GM12878 (cell line): ENCODE results near the gene PARVA. TPM values are rescaled to one million over a fixed set of nuclear protein-coding genes. Genes with fewer than 3 reads are reported as not detected.

Experiments
- ATAC-seq: fragments of 200-7000 bp; cut with Tn5 transposase; 3 replicates; pipeline ENCODE4 v1.9.1; 2020; ENCODE audit warnings: mild to moderate bottlenecking, moderate library complexity
- BruUV-seq: library from RNA; stranded (reverse); fragments of 400-500 nt; replicated peaks from 2 replicates; lab custom pipeline; 2021; lab: Mats Ljungman, UMichigan
- CTCF ChIA-PET: fragments of 300-600 bp; sonication (Branson Sonifier 250); formaldehyde crosslinking; extraction: SDS; loops from one replicate; lab custom pipeline; 2021; ENCODE audit warnings: inconsistent platforms; lab: Yijun Ruan, JAX
- POLR2A ChIA-PET: fragments of 350-600 bp; formaldehyde crosslinking; extraction: SDS; loops from one replicate; lab custom pipeline; 2021; ENCODE audit warnings: inconsistent platforms; lab: Charles Lee
- RAD21 ChIA-PET: fragments of 300-600 bp; sonication (Branson Sonifier 250); formaldehyde crosslinking; loops from one replicate; lab custom pipeline; 2023; ENCODE audit warnings: antibody characterized with exemption; ENCODE audit not compliant: unreplicated experiment; lab: Charles Lee
- SMC1A ChIA-PET: fragments of 300-600 bp; sonication (Branson Sonifier 250); formaldehyde crosslinking; loops from one replicate; lab custom pipeline; 2023; ENCODE audit not compliant: unreplicated experiment, uncharacterized antibody; lab: Charles Lee
- DNase-seq: peaks from one replicate; pipeline ENCODE4 v3.0.0-alpha.2; 2011; ENCODE audit warnings: low read depth, low spot score
- FAIRE-seq: peaks from 3 replicates; lab custom pipeline; 2011; peaks lifted over from hg19 to GRCh38; lab: Jason Lieb, UNC
- H2AFZ ChIP-seq: 2 replicates; pipeline ENCODE4 v1.6.0; 2011; ENCODE audit warnings: low read depth, low read length, control low read depth; ENCODE audit not compliant: control insufficient read depth
- H3K27ac ChIP-seq: 2 replicates; pipeline ENCODE4 v1.5.1; 2011; ENCODE audit warnings: control low read depth; ENCODE audit not compliant: control insufficient read depth, insufficient read depth
- H3K27me3 ChIP-seq, 2 experiments: replicated peaks in 1 of 2; 2 replicates each; pipeline versions ENCODE4 v1.6.0 to v1.6.1; 2011; ENCODE audit warnings: low read length in 1 of 2; ENCODE audit not compliant: control insufficient read depth in 2 of 2, insufficient read depth in 2 of 2
- H3K36me3 ChIP-seq, 2 experiments: 2 replicates each; pipeline ENCODE4 v1.5.1; 2011; ENCODE audit warnings: low read length in 1 of 2; ENCODE audit not compliant: control insufficient read depth in 2 of 2, insufficient read depth in 2 of 2
- H3K4me1 ChIP-seq: 2 replicates; pipeline ENCODE4 v1.6.1; 2011; ENCODE audit warnings: mild to moderate bottlenecking, low read length, moderate library complexity, mixed read lengths; ENCODE audit not compliant: control insufficient read depth, insufficient read depth
- H3K4me2 ChIP-seq: 2 replicates; pipeline ENCODE4 v1.6.0; 2011; ENCODE audit warnings: control low read depth; ENCODE audit not compliant: control insufficient read depth, insufficient read depth
- H3K4me3 ChIP-seq: fragments of 200-600 bp; sonication (generic); 2 replicates; pipeline ENCODE4 v1.5.1; 2016
- H3K79me2 ChIP-seq: 2 replicates; pipeline ENCODE4 v1.6.0; 2011; ENCODE audit warnings: low read length; ENCODE audit not compliant: control insufficient read depth, insufficient read depth
- H3K9ac ChIP-seq: 2 replicates; pipeline ENCODE4 v1.8.0; 2011; ENCODE audit warnings: low read length, control low read depth, mixed read lengths; ENCODE audit not compliant: control insufficient read depth, insufficient read depth
- H3K9me3 ChIP-seq: replicated peaks from 3 replicates; pipeline ENCODE4 v1.5.1; 2011; ENCODE audit warnings: mild to moderate bottlenecking, low read length; ENCODE audit not compliant: control insufficient read depth, insufficient read depth
- H4K20me1 ChIP-seq: 2 replicates; pipeline ENCODE4 v1.6.0; 2011; ENCODE audit not compliant: control insufficient read depth, insufficient read depth
- ATF7 ChIP-seq: fragments of 450-650 bp; IDR thresholded peaks from 2 replicates; pipeline ENCODE4 v1.6.1; 2016; ENCODE audit warnings: low read depth, mild to moderate bottlenecking
- BACH1 ChIP-seq: fragments of 450-650 bp; IDR thresholded peaks from 2 replicates; pipeline ENCODE4 v1.6.1; 2017; ENCODE audit warnings: mild to moderate bottlenecking, borderline replicate concordance
- KAT2A ChIP-seq: conservative IDR thresholded peaks from 2 replicates; pipeline ENCODE4 v1.6.1; 2011; ENCODE audit warnings: low read depth, low read length; ENCODE audit not compliant: control insufficient read depth
- LARP7 ChIP-seq: fragments of 450-650 bp; IDR thresholded peaks from 2 replicates; pipeline ENCODE4 v1.6.1; 2017; ENCODE audit warnings: mild to moderate bottlenecking
- MTA3 ChIP-seq: IDR thresholded peaks from 2 replicates; pipeline ENCODE4 v1.6.1; 2012; ENCODE audit warnings: low read length, inconsistent platforms, borderline replicate concordance
- YY1 ChIP-seq: IDR thresholded peaks from 2 replicates; pipeline ENCODE4 v1.6.1; 2011; ENCODE audit warnings: low read depth, mild to moderate bottlenecking, low read length
- ZNF217 ChIP-seq: fragments of 450-650 bp; IDR thresholded peaks from 2 replicates; pipeline ENCODE4 v1.6.1; 2017; ENCODE audit warnings: antibody characterized with exemption, mild to moderate bottlenecking
- ZNF24 ChIP-seq: fragments of 450-650 bp; IDR thresholded peaks from 2 replicates; pipeline ENCODE4 v1.6.1; 2017; ENCODE audit warnings: antibody characterized with exemption, mild to moderate bottlenecking
- ZNF622 ChIP-seq: fragments of 450-650 bp; IDR thresholded peaks from 2 replicates; pipeline ENCODE4 v1.6.1; 2017; ENCODE audit warnings: mild to moderate bottlenecking, inconsistent platforms
- WGBS: methylation state at CpG from one replicate; pipeline ENCODE4 v1.1.6; 2016; ENCODE audit warnings: low lambda C conversion rate; ENCODE audit not compliant: insufficient replicate concordance, insufficient coverage; ENCODE audit errors: missing lambda C conversion rate; 5-methylcytosine and 5-hydroxymethylcytosine counted together
- in situ Hi-C: fragments of 300-500 bp; cut with MboI; formaldehyde crosslinking; loops from 9 replicates; pipeline ENCODE4 v1.14.3; 2018; ENCODE audit warnings: mixed read lengths
- intact Hi-C: fragments of 100-400 bp; cut with micrococcal nuclease; formaldehyde crosslinking; loops from one replicate; pipeline ENCODE4 v1.14.2; 2022; ENCODE audit not compliant: unreplicated experiment
- polyA plus RNA-seq, 11 experiments: library from polyadenylated mRNA; depleted of rRNA in 4 of 11; unstranded in 6 of 11; stranded (reverse) in 5 of 11; fragments of >200 nt; fragmentation: Nextera tagmentation in 4 of 11; fragmentation: Illumina TruSeq in 1 of 11; extraction: Ambion mirVana in 4 of 11; extraction: Trizol in 1 of 11; gene quantifications; 1 replicate in 1 of 11; 2 replicates in 10 of 11; pipeline versions ENCODE4 v1.2.1 to v1.2.3, GENCODE V29; 2011 to 2016; ENCODE audit warnings: inconsistent platforms in 2 of 11, missing spikeins in 2 of 11, low read depth in 1 of 11
- total RNA-seq, 4 experiments: library from RNA; depleted of rRNA in 3 of 4; stranded (reverse); fragments of >200 nt in 3 of 4; fragmentation: Illumina TruSeq in 1 of 4; extraction: Trizol in 1 of 4; gene quantifications; 2 replicates each; pipeline versions ENCODE4 v1.2.1 to v1.2.3, GENCODE V29; 2013 to 2021
- TF ChIP-seq, protein P1 (sequence below): IDR thresholded peaks from 2 replicates; pipeline ENCODE4 v1.6.1; 2012; ENCODE audit warnings: low read depth, low read length, improper control_type of control experiment

Gene PARVA
- total and polyA plus RNA-seq, 10 of the 15 experiments (the other 5 are each of a cell fraction or from before 2014, with no cell fraction given) = 0.01 to 0.44 (median 0.03) TPM; not detected in 7

GRCh38 chr11:12512826-12513395 is 135.5 kb downstream of the PARVA start:
- 36% methylated on average over 9 of the region's 9 CpGs for WGBS
- no peak overlapping the region for H2AFZ ChIP-seq
- POLR2A ChIA-PET = no interaction called here
- DNase-seq (no peak), FAIRE-seq (no peak), ATAC-seq (no peak)
- H3K27me3 ChIP-seq = no peaks in the 10 kb centered on the region; a peak in 1 of 4 replicates
- no TSS peak for BruUV-seq
- TF ChIP-seq LARP7 (no peak), KAT2A (no peak), YY1 (no peak), BACH1 (no peak), ZNF24 (no peak), MTA3 (no peak), ZNF622 (no peak), ATF7 (no peak), ZNF217 (no peak)
- TF ChIP-seq, protein P1, sequence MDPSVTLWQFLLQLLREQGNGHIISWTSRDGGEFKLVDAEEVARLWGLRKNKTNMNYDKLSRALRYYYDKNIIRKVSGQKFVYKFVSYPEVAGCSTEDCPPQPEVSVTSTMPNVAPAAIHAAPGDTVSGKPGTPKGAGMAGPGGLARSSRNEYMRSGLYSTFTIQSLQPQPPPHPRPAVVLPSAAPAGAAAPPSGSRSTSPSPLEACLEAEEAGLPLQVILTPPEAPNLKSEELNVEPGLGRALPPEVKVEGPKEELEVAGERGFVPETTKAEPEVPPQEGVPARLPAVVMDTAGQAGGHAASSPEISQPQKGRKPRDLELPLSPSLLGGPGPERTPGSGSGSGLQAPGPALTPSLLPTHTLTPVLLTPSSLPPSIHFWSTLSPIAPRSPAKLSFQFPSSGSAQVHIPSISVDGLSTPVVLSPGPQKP = no peak
- CTCF ChIA-PET = no interaction called here
- in situ Hi-C loops (no loop called here), intact Hi-C loops (no loop called here)
- SMC1A ChIA-PET = no interaction called here
- H3K4me2 ChIP-seq = no peak overlapping the region
- RAD21 ChIA-PET = no interaction called here
- no peaks in the 10 kb centered on the region for H3K36me3 ChIP-seq
- H3K79me2 ChIP-seq = no peaks in the 10 kb centered on the region
- H3K27ac ChIP-seq = no peak overlapping the region
- no peaks in the 10 kb centered on the region for H3K4me1 ChIP-seq
- H3K9me3 ChIP-seq = no peaks in the 10 kb centered on the region
- no peaks in the 10 kb centered on the region for H4K20me1 ChIP-seq
- no peak overlapping the region for H3K4me3 ChIP-seq
- no peak overlapping the region for H3K9ac ChIP-seq
